PFSK-1 (cell line): ENCODE results near the gene FYCO1.

ENCODE experiments used
- FOXP2 ChIP-seq: optimal IDR thresholded peaks from 2 replicates; pipeline ENCODE3; 2011; ENCODE audit warnings: borderline replicate concordance, control low read depth, inconsistent platforms; ENCODE audit not compliant: insufficient read depth; ENCODE audit errors: extremely low read length, extremely low read depth
- POLR2AphosphoS5 ChIP-seq: IDR thresholded peaks from 2 replicates; pipeline ENCODE4 v1.6.1; 2012; ENCODE audit warnings: low read depth, mild to moderate bottlenecking, control low read depth, low read length, moderate library complexity
- REST ChIP-seq, 2 experiments: IDR thresholded peaks; 2 replicates each; pipeline versions ENCODE4 v1.6.1 to v1.8.0; 2011 to 2012; ENCODE audit warnings: low read depth in 2 of 2, low read length in 2 of 2, control low read depth in 1 of 2, inconsistent platforms in 1 of 2, mild to moderate bottlenecking in 1 of 2, moderate library complexity in 1 of 2; ENCODE audit not compliant: insufficient read depth in 1 of 2
- SIN3A ChIP-seq: IDR thresholded peaks from 2 replicates; pipeline ENCODE4 v1.6.1; 2012; ENCODE audit warnings: mild to moderate bottlenecking, low read length, moderate library complexity, borderline replicate concordance; ENCODE audit not compliant: insufficient read depth
- TAF1 ChIP-seq: IDR thresholded peaks from 2 replicates; pipeline ENCODE4 v1.6.1; 2012; ENCODE audit warnings: low read length, control low read depth, borderline replicate concordance; ENCODE audit not compliant: insufficient read depth

FYCO1 gene

GRCh38 chr3:45965653-45966052 is 30.0 kb downstream of the FYCO1 start:
- TF ChIP-seq POLR2AphosphoS5 (no peak), FOXP2 (no peak), TAF1 (no peak)

- TF ChIP-seq REST (IDR thresholded peaks at IDR 0.05; ENCODE audit: insufficient read depth in 1 of 2, low read depth in 2 of 2, low read length in 2 of 2) (no peak), FOXP2 (no peak), SIN3A (no peak), TAF1 (no peak), POLR2AphosphoS5 (no peak)
Observed at GRCh38 chr3:45965253-45965652, 30.4 kb downstream of the FYCO1 start.

- TF ChIP-seq POLR2AphosphoS5 = no peak
- TF ChIP-seq FOXP2 = no peak
- no peak for TF ChIP-seq SIN3A
- no peak for TF ChIP-seq REST (IDR thresholded peaks at IDR 0.05; ENCODE audit: insufficient read depth in 1 of 2, low read depth in 2 of 2, low read length in 2 of 2)
- no peak for TF ChIP-seq TAF1
Observed at GRCh38 chr3:45964139-45964538, 31.5 kb downstream of the FYCO1 start.

- TF ChIP-seq SIN3A (no peak), REST (IDR thresholded peaks at IDR 0.05; ENCODE audit: insufficient read depth in 1 of 2, low read depth in 2 of 2, low read length in 2 of 2) (no peak), POLR2AphosphoS5 (no peak), FOXP2 (no peak), TAF1 (no peak)
Observed at GRCh38 chr3:45962033-45962432, 33.6 kb downstream of the FYCO1 start.

- TF ChIP-seq POLR2AphosphoS5 (no peak), TAF1 (no peak), FOXP2 (no peak), SIN3A (no peak)
Observed at GRCh38 chr3:45960289-45960688, 35.3 kb downstream of the FYCO1 start.

- no peak for TF ChIP-seq SIN3A
- TF ChIP-seq POLR2AphosphoS5 = no peak
Observed at GRCh38 chr3:45959201-45959600, 36.4 kb downstream of the FYCO1 start.

GRCh38 chr3:45958321-45958791 is 37.3 kb downstream of the FYCO1 start:
- TF ChIP-seq POLR2AphosphoS5 = no peak
- TF ChIP-seq SIN3A = no peak
- TF ChIP-seq TAF1 = no peak
- no peak for TF ChIP-seq FOXP2
- TF ChIP-seq REST (IDR thresholded peaks at IDR 0.05; ENCODE audit: insufficient read depth in 1 of 2, low read depth in 2 of 2, low read length in 2 of 2) = no peak
